HG03175 (cell line): Measurements from ENCODE around the gene ZCCHC10.
A peak's percentile ranks its signal among the peaks of the same experiment; 100 is the strongest.

Source experiments
- ATAC-seq: cut with Tn5 transposase; IDR thresholded peaks from one replicate; pipeline ENCODE4 v1.9.1; 2021; ENCODE audit warnings: mild to moderate bottlenecking, moderate library complexity; ENCODE audit not compliant: unreplicated experiment

The ZCCHC10 gene

GRCh38 chr5:133025804-133026663 lies at the start of gene ZCCHC10:
Gene ZCCHC10 (minus strand): TSS chr5:133026549. CDS start chr5:133026537, 12 bp downstream.
- ATAC-seq, result peak; percentile 96

- ATAC-seq, result no peak
Measured at GRCh38 chr5:133075572-133076536, 49.5 kb upstream of the ZCCHC10 start.

DNA sequence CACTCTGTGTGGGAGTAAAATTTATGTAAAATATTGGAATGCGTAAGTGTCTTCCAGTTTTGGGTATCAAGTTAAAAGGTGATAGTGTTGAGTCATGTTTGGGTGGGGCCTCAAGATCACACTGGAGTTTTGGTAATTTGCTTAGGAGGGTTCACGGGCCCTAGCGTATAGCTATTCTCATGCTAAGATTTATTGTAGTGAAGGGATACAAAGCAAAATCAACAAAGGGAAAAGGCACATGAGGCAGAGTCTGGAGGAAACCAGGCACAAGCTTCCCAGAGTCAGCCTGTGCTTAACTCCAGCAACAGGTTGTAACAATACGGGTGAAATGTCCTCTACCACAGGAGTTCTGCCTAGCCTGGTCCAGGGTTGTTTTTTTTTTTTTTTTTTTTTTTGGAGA lies 45.7 kb upstream of the ZCCHC10 start:
- no peak for ATAC-seq

- ATAC-seq, result no peak
Measured at GRCh38 chr5:133066045-133066444, 39.7 kb upstream of the ZCCHC10 start.

DNA sequence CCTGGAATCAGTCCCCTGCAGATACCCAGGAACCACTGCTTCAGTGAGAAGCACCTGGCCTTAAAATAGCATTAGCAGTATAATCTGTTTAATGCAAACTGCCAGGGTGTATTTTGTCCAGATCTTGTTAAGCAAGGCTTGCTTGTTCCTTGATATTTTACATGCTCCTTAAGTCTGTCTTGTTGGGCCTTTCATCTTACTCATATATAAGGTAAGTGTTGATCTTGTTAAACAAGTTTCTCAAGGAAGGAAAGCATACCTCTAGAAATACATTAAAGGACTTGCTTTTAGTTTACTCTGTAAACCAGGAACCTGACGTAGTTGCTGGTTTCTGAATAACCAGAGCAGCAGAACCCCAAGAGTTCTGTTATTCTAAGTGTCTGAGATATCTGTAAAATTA lies 39.1 kb upstream of the ZCCHC10 start:
- ATAC-seq, result no peak

GRCh38 chr5:133063965-133064364 lies 37.6 kb upstream of the ZCCHC10 start:
- no peak for ATAC-seq

DNA sequence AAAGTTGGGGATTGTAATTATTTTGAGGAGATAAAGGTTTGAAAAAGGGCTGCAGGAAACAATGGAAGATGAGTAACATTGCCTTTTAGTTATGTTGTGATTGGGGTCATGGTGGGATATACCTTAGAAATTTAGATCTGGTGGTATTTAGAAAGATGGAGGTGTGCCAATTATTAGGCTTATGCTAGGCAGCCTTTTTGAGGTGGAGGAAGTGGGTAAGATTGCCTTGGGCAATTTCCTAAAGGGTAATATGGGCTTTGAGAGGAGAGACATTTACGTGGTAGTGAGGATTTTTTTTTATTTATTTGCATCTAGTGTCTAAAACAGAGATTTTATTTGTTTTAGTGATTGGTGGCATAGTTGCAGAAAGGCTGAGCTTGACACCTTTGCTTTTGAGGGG lies 35.9 kb upstream of the ZCCHC10 start:
- ATAC-seq, result no peak

- ATAC-seq, result no peak
Measured at GRCh38 chr5:133059621-133060020, 33.3 kb upstream of the ZCCHC10 start.

- ATAC-seq, result no peak
Measured at GRCh38 chr5:133056891-133057290, 30.5 kb upstream of the ZCCHC10 start.

GRCh38 chr5:133054697-133055471 lies 28.5 kb upstream of the ZCCHC10 start:
- no peak for ATAC-seq

DNA sequence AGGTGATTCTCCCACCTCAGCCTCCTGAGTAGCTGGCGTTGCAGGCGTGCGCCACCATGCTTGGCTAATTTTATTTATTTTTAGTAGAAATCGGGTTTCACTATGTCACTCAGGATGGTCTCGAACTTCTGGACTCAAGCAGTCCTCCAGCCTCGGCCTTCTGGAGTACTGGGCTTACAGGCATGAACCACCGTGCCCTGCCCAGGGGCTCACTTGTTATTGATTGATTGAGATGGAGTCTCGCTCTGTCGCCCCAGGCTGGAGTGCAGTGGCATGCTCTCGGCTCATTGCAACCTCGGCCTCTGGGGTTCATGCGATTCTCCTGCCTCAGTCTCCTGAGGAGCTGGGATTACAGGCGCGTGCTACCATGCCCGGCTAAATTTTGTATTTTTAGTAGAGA lies 27.1 kb upstream of the ZCCHC10 start:
- ATAC-seq, result no peak

DNA sequence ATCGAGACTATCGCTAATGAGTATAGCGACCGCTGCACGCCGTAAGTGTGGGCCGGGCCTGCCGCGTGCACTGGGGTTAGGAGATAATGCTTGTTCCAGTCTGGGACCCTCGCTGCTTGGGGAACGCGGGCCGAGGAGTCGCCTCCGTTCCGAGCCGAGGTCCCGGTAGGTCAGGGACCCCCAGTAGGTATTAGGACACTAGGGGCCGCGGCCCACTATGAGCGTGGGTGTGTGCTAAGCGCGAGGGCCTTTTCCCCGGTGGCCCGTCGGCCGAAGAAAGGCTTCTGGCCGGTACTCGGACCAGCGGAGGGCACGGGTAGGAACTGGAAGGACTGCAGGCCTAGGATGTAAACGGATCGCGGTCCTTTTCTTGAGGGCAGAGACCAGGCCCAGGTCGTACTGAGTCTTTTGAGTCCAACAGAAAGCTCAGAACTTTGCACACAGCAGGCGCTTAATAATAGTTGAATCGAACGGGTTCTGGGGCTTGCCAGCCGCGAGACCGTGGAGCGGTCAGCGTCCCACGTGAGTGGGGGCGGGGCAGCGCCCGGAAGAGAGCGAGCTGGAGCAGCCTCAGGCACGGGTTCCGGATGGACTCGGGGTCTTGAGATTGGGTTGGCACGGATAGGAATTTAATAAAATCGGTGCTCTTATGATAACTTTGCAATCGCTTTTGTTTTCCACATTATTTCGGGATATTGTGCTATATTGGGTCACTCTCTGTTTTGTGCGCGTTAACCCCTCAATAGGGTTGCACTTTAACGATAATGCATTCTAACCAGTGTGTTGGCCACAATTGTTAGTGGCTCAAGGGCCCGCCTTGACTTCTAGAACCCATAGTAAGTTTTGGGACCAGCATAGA lies 26.2 kb upstream of the ZCCHC10 start:
- ATAC-seq, result peak; percentile 38

DNA sequence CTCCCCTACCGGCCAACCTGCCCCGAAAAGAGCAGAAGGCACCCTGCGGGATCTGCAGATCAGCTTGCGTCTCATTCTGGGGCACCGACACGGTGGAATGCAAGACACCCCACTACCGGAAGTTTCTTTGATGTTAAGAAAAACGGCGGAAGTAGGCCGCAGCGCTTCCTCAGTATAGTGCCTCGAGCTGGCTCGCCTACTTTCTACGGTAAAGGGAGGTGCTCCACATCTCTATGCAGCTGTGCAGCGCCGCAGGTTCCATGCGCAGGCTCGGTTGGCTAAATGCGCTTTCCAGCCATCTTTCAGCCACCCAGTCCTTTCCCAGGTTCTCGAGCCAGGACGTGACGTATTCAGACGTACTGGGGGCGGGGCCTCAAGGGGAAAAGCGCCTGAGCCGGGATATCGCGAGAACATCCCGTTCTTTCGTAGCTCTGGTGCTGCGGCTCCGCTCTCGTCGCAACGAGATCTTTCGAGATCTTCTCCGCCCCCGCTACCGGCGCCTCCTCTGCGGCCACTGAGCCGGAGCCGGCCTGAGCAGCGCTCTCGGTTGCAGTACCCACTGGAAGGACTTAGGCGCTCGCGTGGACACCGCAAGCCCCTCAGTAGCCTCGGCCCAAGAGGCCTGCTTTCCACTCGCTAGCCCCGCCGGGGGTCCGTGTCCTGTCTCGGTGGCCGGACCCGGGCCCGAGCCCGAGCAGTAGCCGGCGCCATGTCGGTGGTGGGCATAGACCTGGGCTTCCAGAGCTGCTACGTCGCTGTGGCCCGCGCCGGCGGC lies 25.4 kb upstream of the ZCCHC10 start, which contains the start of gene HSPA4:
Gene HSPA4, plus strand, starts transcription at position 472 of the 775 bp plus-strand sequence. Its CDS starts 238 bp downstream, at position 710.
- ATAC-seq, result peak; percentile 84

GRCh38 chr5:133051061-133051541 lies 24.8 kb upstream of the ZCCHC10 start:
- ATAC-seq, result peak; percentile 1

DNA sequence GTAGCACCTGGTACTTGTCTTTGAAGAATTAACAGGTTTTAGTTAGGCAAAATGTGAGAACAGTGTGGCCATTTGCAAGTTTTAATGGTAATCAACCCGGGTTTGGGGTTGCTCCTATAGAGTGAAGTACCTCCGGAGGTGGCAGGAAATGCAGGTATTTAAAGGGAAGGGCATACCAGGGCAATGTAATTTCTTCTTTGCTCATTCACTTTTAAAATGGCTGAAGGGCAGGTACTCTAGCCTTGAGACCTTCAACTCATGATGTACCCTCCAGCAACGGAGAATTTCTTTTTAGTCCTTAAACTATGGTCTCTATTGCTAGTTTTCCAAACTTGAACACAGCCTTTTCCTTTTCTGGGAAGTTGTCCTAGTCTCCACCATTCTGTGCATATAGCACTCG lies 24.2 kb upstream of the ZCCHC10 start:
- ATAC-seq, result no peak

DNA sequence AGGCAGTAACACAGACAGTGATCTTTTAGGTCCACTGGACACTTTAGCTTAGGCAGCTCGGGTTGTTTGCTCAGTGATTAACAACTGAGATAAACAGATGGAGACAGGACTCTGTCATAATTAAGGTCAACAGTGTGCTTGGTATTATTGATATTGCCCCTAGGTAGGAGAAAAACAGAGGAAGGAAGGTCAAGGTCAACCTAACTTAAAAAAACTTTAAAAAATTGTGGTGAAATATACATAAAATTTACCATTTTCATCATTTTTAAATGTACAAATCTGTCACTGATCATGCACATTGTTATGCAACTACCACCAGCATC lies 23.3 kb upstream of the ZCCHC10 start:
- ATAC-seq, result no peak

GRCh38 chr5:133048993-133049725 lies 22.8 kb upstream of the ZCCHC10 start:
- no peak for ATAC-seq

- no peak for ATAC-seq
Measured at GRCh38 chr5:133047404-133047803, 21.1 kb upstream of the ZCCHC10 start.
